GM18519 (cell line): ENCODE measurements around the gene ERICH2.
A peak's percentile ranks its signal among the peaks of the same experiment; 100 is the strongest.

Source experiments
- ATAC-seq: cut with Tn5 transposase; IDR thresholded peaks from one replicate; pipeline ENCODE4 v1.9.1; 2021; ENCODE audit warnings: mild to moderate bottlenecking, moderate library complexity; ENCODE audit not compliant: unreplicated experiment, low FRiP score

ERICH2 gene

GRCh38 chr2:170816504-170817092 lies 46.4 kb downstream of the ERICH2 start, which contains the start of gene GAD1:
GAD1 (plus strand) TSS chr2:170816887; CDS start chr2:170818592, 1,705 bp downstream.
- no peak for ATAC-seq

GRCh38 chr2:170817093-170818035 lies 47.2 kb downstream of the ERICH2 start:
- no peak for ATAC-seq

DNA sequence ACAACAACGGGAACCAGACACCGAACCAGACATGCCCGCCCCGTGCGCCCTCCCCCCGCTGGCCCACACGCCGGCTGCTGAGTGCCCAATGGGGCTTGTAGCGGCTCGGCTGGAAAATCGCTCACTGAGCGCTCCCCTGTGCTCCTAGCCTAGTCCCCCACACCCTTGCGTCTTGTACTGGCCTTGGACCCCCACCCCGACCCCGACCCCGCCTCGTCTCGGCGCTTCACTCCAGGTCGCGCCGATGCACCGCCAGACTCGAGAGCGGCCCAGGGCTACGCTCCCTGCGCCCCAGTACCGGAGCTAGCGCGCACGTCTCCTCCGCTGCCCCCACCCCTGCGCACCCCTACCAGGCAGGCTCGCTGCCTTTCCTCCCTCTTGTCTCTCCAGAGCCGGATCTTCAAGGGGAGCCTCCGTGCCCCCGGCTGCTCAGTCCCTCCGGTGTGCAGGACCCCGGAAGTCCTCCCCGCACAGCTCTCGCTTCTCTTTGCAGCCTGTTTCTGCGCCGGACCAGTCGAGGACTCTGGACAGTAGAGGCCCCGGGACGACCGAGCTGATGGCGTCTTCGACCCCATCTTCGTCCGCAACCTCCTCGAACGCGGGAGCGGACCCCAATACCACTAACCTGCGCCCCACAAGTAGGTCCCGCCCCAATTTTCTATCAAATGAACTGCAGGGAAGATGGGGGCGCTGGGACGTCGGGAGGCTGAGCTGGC lies 48.0 kb downstream of the ERICH2 start:
- ATAC-seq, result no peak

DNA sequence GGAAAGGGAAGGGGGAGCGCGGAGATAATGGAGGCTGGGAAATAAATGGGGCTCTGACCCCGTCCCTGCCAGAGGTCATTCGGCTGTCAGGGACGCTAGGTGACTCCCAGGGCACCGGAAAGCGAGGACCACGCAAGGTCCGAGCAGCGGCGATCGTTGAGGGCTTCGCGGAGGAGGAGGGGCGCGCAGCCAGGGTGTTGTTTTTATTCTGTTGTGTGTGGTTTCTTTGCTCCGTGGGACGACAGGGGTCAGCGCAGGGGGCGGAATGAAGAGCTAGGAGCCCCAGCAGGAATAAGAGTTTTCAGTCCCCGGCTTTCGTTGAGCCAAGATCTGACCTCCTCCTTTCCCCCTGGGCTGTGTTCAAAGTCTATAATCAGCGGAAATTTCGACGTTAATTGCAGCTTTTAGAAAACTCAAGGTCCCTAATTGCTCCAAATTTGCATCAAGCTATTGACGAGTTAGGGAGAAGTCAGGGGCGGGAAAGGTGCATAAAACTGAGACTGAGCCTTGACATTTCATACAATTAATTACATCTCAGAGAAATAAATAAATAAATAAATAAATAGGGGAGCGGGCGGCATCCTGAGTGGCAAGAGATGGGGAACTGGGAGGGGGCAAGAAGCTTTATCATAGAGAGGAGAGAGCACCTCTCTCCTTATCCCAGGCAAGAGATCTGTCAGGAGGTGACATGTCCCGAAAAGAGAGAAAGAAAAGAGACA lies 48.7 kb downstream of the ERICH2 start:
- ATAC-seq, result no peak

DNA sequence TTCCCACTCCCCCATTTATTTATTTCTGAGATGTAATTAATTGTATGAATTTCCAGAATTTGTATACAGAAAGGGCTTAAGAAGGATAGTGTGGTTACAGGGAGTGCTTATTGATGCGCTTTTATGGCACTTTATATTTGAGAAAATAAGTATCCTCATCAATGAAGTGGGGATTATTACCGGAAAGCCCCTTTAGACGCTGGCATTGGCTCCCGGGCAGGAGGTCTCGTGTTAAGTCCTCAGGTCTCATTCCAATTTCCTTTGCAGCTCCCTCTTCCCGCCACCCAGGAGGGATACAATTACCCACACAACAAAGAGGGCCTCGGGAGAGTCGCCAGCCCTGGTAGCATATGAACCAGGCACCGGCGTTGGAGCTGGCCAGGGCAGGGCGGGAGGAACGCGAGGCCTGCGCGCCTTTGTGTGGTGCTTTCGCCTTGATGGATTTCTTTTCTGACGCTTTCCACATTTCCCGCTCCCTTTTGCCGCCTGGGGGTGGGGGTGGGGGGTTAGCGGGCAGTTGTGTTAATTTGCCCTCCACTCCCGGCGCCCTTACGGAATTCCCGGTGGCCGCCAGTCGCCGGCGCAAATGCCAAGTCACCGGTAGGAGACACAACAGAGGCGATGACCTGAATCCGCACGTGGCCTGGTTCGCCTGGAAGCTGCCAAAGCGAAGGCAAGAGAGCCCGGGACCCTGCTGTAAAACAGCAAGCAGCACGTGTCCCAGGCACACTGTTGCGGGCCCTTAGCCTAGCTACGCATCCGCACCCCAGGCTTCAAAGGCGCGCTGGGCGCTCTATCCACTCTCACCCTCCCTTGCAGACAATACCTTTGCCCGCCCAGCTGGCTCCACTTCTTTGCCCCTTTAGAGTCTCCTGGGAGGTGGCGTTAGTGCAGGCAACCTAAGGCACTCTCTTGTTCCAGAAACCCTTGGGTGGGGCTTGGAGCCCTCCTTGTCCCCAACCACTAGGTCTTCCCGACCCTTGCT lies 49.8 kb downstream of the ERICH2 start:
- no peak for ATAC-seq

DNA sequence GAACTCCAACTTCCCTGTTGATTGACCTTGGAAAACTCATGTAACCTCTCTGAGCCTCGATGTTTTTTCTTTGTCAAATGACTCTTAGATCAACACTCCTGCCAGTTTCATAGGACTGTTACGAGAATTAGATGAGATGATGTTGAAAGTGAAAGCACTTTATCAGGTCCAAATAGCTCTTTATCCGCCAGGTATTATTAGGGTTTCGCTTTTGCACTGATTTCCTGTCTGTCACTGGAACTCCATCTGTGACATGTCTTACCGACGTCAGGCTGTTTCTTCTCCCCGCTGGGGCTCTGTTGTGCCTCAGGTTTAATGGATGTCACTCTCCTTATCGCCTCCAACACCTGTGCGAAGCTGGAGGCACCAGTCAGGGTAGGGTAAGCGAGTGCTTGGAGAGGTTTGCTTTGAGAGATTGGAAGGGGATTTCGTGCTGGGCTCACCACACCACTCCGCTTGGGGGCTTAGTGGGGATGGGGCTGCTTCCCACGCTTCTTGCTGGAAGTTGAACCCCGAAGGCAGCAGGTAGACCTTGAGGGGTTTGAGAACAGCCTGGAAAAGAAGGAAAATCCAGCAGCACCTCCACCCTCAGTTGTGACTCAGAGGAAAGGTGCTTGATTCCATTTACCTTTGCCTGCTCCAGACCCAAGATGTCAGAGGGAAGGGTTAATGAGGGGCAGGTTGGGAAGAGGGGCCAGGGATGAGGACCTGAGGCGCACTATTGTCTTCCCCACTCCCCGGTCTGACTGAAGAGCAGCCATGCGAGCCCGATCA lies 50.8 kb downstream of the ERICH2 start:
- ATAC-seq, result peak; percentile 41

- ATAC-seq, result no peak
These were observed 51.5 kb downstream of the ERICH2 start for GRCh38 chr2:170821531-170822289.

DNA sequence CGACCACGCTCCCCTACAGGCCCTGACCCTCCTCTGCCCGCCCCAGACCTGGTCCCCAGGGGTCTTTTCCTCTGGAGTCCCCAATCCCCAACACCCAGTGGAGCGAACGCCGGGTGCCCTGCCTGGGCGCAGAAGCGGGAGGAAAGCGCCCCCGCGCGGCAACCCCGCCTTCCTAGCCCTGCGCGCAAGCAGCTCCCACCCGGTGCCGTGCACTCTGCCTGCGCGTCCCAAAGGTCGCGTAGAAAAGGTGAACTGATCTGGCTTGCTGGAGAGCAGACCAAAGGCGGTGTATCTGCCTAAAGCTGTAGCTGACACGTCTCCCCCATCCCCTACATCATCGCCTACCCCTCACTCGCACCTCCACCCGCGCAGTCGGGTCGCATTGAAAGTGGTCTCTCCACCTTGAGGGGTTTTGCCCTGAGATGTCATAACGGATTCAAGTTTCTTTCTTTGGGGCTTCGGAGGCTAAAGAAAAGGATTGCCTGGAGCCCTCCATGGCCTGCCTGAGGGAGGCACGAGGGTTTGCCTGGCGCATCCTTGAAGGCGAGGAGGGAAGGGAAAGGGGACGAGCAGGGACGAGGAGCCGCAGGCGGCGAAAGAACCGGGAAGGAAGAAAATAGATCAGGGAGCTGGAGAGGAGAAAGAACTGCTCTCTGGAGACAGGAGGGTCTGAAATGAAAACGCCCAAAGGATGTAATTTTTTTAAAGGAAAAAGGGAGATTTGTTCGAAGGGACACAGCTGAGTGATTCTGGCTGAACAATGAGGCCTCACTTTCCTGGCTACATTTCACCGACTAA lies 52.3 kb downstream of the ERICH2 start:
- no peak for ATAC-seq

DNA sequence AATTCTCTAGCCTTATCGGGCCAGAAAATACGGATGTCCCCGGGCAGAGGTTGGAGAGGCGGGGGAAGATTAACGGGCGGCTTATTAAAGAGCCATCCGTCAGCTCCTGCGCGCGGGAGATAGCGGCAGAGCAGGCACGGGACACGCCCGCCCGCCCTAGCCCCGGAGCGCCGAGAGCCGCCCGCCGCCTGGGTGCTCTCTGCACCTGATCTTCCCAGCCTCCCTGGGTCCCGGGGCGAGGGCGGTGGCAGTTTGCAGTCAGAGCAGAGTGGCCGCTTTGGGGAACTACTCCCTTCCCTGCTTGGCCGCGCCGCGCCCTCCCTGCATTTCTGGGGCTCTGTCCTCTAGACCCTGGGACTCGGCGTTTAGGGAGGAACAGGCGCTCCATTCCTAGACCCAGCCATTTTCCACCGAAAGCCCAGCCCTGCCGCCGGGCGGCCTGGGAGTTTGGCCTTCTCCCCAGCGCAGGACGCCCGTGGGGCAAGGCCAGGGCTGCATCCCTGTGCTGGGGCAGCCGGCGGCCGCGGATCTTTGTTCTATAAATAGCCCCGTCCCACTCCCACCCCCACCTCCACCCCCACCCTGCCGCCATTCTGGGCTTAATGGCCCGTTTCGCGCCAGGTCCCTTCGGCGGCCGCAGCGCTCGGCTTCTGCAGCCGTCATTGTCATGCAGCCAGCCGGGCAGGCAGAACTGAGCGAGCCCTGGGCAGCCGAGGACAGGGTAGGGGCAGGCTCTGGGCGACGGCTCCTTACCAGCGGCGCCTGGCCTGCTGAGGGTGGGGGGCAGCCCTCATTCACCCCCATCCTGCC lies 53.1 kb downstream of the ERICH2 start:
- no peak for ATAC-seq

DNA sequence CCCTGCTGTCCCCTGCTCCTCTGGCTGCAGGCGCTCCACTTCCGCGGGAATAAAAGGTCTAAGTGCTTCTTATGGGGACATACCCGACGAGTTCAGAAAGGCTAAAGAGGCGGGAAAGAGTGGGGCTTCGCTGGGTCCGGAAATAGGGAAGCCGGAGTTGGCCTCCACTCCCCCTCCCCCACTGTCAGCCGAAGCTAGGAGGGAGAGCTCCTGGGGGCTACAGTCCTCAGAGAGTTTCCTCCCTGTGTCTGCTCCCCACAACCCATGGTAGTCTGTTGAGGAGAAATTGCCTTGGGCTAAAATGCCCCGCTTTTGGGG lies 53.7 kb downstream of the ERICH2 start:
- ATAC-seq, result no peak

- ATAC-seq, result no peak
These were observed 54.4 kb downstream of the ERICH2 start for GRCh38 chr2:170824526-170825015.

DNA sequence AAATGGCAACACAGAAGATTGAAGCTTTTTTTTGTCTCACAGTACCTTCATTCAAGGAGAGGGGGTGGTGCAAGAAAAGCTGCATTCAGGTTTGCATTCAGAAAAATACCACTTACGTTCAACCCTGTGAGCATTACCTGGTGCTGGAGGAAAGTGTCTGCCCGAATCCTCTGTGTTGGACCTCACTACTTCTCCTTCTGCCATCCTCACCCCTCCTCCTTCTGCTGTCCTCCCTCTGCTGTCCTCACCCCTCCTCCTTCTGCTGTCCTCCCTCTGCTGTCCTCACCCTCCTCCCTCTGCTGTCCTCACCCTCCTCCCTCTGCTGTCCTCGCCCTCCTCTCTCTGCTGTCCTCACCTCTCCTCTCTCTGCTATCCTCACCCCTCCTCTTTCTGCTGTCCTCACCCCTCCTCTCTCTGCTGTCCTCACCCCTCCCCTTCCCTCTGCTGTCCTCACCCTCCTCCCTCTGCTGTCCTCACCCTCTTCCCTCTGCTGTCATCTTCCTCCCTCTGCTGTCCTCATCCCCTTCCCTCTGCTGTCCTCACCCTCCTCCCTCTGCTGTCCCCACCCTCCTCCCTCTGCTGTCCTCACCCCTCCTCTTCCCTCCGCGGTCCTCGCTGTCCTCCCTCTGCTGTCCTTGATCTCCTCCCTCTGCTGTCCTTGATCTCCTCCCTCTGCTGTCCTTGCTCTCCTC lies 57.8 kb downstream of the ERICH2 start:
- ATAC-seq, result no peak

DNA sequence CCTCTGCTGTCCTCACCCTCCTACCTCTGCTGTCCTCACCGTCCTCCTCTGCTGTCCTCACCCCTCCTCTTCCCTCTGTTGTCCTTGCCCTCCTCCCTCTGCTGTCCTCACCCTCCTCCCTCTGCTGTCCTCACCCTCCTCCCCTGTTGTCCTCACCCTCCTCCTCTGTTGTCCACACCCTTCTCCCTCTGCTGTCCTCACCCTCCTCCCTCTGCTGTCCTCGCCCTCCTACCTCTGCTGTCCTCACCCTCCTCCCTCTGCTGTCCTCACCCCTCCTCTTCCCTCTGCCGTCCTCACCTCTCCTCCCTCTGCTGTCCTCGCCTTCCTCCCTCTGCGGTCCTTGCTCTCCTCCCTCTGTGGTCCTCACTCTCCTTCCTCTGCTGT lies 58.3 kb downstream of the ERICH2 start:
- no peak for ATAC-seq

- no peak for ATAC-seq
These were observed 58.9 kb downstream of the ERICH2 start for GRCh38 chr2:170829036-170829435.

DNA sequence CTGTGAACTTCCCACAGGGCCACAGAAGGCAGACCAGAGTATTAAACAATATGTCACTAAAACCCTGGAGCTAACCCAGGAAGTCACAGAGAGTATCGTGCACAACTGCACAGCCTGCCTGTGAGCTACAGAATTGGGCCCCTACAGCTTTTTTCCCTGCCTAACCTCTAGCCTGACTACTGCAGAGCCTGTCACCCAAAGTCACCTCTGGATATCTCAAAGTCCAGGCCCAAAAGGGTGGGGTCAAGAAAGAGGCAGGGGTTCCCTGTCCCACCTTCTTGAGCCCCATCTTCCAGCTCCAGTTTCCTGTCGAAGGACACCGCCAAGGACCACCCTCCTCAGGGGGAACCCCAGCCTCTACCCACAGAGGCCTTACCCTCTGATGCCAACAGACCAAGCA lies 60.0 kb downstream of the ERICH2 start:
- ATAC-seq, result no peak

DNA sequence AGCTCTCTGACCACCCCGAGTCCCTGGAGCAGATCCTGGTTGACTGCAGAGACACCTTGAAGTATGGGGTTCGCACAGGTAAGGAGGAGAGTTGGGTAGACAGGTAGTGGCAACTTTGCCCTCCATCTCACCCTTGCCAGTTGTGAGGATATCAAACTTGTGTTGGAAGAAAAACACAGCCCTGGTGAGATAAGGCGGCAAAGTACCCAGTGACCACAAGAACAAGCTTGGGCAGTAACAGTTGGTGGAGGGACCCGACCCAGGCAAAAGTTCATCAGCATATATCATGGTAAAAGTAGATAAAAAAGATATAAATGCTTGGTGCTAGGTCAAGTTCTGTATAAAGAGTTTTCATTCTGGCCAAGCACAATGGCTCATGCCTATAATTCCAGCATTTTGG lies 60.9 kb downstream of the ERICH2 start:
- no peak for ATAC-seq
